GM18868 (cell line): ENCODE results near the gene CRBN.

ENCODE experiments used
- ATAC-seq: cut with Tn5 transposase; IDR thresholded peaks from one replicate; pipeline ENCODE4 v1.9.1; 2021; ENCODE audit warnings: mild to moderate bottlenecking, moderate library complexity; ENCODE audit not compliant: unreplicated experiment

The CRBN gene

DNA sequence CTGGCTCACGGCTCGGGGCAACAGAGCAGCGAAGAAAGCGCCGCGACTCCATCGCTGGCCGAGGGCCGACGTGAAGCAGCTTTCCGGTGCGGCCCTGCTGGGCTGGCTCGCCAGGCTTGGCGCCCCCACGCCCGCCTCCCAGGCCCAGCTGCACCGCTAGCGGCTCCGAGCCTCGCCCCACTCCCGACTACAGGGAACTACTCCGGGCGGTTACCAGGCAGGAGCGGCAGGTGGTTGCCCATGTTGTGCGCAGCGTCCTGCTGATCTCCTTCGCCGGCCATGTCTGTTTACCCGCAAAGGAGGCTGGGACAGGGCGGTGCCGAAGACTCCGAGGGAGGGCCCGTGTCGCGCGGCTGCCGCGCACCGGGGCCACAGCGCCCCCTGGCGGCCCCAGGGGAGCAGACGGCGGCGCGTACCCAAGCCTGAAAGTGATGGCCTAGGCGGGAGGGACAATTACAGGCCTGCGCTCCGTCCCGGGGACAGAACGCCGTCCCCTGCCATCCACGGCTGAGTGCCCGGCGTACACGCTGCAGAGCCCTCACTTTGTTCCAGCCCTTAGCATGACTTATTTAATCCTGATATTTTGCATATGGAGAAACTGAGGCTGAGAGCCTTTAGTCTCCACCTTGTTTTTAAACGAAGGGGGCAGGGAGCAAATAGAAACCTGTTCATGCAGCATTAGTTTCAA is at the start of gene CRBN:
TSS of gene CRBN (minus strand) at position 285 of the 688 bp plus-strand sequence. CDS start at position 281, 4 bp downstream.
- peak; percentile 98 for ATAC-seq

- ATAC-seq = no peak
These were observed 48.1 kb upstream of the CRBN start for GRCh38 chr3:3227640-3228039.

DNA sequence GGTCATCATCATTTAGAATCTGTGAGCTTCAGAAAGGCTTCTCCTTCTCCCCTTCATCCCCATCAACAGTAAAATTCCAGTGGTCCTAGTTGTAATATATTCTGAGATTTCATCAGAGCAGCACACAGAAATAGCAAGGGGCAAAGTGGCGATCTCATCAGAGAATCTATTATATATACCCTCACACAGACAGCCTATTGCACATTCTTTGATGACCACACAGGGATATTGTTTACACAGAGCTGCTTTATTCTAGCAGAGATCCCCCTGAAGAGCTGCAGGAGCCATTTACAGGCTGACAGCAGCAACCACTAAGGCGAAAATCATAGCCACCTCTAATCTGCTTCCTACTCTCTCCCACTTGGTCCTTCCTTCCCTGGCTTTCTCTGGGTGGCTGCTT is 42.0 kb upstream of the CRBN start:
- no peak for ATAC-seq

GRCh38 chr3:3216401-3216800 is 36.9 kb upstream of the CRBN start:
- ATAC-seq = no peak

DNA sequence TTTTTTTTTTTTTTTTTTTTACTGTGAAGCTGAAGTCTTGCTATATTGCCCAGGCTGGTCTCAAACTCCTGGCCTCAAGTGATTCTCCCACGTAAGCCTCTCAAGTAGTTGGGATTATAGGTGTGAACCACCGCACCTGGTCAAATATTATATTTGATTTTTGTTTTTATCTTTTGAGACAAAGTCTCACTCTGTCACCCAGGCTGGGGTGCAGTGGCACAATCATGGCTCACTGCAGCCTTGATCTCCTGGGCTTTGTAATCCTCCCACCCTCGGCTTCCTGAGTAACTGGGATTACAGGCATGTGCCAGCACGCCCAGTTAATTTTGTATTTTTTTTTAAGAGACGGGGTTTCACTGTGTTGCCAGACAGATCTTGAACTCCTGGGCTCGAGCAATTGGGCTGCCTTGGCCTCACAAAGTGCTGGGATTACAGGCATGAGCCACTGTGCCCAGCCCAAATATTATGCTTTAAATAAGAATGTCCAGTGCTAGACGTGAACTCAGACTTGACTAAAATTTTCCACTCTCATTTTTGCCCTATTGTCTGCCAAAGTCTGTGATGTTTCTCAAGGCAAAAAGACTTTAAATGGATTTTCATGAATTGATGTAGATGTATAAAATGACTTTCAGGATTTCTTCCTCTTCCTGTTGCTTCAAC is 33.4 kb upstream of the CRBN start:
- ATAC-seq = no peak

GRCh38 chr3:3209714-3210113 is 30.2 kb upstream of the CRBN start:
- no peak for ATAC-seq

DNA sequence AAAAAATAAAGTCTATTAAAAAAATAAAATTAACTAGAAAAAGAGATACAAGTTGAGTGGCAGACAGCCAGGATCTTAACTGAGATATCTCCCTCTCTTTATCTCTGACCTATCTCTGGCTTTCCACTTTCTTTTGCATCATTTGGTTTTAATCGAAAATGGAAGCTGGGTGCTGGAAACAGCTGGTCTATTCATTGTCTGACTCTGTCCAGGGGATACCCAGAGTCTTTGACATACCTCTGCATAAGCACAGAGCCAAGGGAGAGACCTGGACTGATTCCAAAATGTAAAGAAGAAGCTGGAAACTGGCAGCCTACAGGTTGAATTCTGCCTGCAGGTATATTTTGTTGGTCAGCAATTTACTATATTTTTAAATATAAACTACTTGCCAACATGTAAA is 29.6 kb upstream of the CRBN start:
- ATAC-seq = peak; percentile 66

DNA sequence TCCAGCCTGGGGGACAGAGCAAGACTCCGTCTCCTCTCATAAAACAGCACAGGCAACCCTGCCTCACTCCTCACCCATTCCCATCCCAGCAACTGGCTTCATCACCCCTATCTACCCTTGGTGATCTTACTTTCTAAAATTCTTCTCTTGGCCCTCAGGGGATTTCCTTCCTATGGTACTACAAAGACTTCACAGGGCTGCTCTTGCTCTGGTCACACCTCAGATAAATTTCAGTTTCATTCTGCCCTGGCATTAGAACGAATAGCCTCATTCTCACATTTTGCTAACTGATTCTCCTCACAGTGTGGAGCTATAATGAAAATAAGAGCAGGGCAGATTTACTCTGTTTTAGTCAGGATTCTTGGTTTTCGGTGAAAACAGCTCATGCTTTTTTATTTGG is 22.1 kb upstream of the CRBN start:
- ATAC-seq = peak; percentile 94

DNA sequence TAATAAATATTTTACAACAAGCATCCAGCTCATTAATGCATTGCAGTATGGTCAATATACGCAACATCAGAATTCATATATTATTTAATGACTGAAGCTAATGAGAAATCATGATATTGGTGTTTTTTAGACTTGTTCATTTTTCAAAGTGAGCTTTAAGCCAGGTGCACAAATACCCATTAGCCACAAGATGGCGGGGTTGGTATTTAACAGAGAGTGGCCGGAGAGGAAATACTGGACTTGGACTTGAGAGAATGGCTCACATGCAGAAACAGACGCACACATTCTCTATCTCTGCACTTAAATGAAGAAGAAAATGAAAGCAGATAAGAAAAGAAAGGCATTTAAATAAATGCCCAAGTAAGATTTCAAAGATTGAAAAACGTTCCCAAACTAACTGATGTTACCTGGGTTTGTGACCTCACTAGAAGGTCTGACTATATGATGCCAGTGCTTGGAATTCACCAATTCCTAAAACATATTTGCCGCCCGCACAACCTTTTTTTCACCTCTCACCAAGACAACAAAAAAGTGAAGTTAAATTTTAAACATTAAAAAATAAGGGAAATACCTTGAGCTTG is 21.2 kb upstream of the CRBN start:
- ATAC-seq = peak; percentile 64

GRCh38 chr3:3199306-3199705 is 19.8 kb upstream of the CRBN start:
- ATAC-seq = no peak

GRCh38 chr3:3196148-3196861 is 16.8 kb upstream of the CRBN start:
- no peak for ATAC-seq

- no peak for ATAC-seq
These were observed 15.4 kb upstream of the CRBN start for GRCh38 chr3:3194861-3195260.

GRCh38 chr3:3192286-3192675 is 12.8 kb upstream of the CRBN start:
- ATAC-seq = peak; percentile 11

DNA sequence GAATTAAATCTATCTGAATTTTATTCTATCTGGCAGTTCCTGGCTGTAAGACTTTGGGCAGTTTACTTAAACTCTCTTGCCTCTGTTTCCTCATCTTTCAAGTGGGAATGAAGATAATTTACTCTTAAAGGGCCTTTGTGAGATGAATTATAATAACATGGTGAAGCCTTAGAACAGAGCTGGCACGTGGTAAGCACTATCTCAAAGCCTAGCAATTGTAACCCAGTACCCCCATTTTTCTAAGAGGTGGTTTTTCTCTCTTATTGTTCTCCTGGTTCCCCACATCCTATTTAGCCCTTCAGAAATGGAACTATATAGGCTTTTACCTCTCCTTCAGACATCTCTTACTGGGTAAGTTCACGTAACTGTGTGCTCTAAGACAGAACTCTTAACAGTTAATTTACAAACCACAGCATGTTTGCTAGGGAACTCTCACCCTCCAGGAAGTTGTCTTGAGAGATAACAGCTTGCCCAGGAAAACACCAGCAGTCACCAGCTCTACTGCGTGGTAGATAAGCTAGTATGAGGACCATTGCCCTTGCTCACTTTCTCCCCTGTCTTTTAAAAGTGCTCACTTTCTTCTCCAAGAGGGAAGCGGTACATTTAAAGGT is 12.3 kb upstream of the CRBN start:
- ATAC-seq = peak; percentile 41

- no peak for ATAC-seq
These were observed 10.5 kb upstream of the CRBN start for GRCh38 chr3:3189961-3190360.

DNA sequence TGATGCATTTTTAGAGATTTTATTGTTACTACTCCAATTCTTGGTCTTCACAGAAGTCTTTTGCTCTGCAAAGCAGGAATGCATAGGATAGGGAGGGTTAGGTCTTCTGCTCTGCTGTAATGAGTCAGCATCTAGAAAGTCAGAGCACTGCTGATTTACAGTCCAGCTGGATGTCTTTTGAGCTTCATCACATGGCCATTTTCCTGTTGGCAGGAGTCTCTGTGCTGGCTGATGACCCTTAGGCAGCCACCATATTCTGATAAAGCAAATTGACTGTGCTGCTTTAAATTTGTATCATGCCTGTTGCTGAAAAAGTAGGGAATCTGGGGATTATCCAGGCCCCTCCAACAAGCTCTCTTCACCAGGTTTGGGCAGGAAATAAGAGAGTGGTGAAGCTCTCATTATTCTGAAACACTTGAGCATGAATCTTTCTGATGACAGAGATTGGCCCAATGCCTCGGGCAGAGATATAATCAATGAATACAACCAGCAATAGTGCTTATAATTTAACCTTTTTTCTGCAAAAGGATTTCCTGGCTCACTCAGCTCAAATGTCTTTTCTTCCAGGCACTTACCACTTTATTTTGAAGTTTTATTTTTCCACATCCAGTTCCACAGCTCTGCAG is 9.7 kb upstream of the CRBN start:
- no peak for ATAC-seq

DNA sequence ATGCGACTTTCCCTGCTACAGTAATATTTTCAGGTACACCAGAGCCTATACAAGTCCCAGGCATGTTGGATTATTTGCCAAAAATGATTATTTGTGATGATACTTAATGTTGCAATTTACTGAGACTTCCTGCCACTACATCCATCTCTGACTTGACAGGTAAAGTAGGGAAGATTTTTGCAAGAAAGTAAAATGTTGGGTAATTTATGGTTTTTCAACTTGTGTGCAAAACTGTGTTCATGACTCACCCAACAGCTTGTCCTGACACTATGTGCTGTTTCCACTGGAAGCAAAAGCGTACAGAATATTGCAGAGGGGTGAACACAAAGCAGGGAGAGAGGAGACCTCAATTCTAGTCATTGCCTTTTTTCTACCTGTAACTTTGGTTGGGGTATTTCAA is 5.4 kb upstream of the CRBN start:
- ATAC-seq = no peak

DNA sequence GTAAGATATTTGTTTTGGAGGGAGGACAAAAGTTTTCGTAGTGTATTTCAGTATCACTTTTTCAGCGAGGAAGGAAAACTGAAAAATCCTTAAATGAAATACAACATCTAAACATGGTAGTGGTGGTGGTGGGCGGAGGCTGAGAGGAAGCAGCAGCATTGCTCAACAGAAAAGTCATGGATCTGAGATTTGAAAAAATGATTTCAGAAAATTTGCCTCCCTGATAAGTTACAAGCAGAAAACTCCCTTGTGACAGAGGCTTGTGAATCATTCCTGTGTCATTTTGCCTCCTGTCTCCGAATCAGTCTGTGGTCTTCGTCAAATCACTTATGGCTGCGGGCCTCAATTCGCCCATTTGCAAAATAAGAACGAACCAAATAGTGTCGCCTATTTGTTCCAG is 965 bp upstream of the CRBN start:
- ATAC-seq = no peak

- ATAC-seq = no peak
These were observed 778 bp downstream of the CRBN start for GRCh38 chr3:3178498-3179328.
